ENCODE measurements around the gene GAPVD1.
"Not testable (repeated sequence)": the region's sequence is repeated elsewhere in the genome, so short reads cannot be mapped to it uniquely, and the experiment has no call there.

Gene GAPVD1, protein sequence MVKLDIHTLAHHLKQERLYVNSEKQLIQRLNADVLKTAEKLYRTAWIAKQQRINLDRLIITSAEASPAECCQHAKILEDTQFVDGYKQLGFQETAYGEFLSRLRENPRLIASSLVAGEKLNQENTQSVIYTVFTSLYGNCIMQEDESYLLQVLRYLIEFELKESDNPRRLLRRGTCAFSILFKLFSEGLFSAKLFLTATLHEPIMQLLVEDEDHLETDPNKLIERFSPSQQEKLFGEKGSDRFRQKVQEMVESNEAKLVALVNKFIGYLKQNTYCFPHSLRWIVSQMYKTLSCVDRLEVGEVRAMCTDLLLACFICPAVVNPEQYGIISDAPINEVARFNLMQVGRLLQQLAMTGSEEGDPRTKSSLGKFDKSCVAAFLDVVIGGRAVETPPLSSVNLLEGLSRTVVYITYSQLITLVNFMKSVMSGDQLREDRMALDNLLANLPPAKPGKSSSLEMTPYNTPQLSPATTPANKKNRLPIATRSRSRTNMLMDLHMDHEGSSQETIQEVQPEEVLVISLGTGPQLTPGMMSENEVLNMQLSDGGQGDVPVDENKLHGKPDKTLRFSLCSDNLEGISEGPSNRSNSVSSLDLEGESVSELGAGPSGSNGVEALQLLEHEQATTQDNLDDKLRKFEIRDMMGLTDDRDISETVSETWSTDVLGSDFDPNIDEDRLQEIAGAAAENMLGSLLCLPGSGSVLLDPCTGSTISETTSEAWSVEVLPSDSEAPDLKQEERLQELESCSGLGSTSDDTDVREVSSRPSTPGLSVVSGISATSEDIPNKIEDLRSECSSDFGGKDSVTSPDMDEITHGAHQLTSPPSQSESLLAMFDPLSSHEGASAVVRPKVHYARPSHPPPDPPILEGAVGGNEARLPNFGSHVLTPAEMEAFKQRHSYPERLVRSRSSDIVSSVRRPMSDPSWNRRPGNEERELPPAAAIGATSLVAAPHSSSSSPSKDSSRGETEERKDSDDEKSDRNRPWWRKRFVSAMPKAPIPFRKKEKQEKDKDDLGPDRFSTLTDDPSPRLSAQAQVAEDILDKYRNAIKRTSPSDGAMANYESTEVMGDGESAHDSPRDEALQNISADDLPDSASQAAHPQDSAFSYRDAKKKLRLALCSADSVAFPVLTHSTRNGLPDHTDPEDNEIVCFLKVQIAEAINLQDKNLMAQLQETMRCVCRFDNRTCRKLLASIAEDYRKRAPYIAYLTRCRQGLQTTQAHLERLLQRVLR (N-terminal part only)

DNA sequence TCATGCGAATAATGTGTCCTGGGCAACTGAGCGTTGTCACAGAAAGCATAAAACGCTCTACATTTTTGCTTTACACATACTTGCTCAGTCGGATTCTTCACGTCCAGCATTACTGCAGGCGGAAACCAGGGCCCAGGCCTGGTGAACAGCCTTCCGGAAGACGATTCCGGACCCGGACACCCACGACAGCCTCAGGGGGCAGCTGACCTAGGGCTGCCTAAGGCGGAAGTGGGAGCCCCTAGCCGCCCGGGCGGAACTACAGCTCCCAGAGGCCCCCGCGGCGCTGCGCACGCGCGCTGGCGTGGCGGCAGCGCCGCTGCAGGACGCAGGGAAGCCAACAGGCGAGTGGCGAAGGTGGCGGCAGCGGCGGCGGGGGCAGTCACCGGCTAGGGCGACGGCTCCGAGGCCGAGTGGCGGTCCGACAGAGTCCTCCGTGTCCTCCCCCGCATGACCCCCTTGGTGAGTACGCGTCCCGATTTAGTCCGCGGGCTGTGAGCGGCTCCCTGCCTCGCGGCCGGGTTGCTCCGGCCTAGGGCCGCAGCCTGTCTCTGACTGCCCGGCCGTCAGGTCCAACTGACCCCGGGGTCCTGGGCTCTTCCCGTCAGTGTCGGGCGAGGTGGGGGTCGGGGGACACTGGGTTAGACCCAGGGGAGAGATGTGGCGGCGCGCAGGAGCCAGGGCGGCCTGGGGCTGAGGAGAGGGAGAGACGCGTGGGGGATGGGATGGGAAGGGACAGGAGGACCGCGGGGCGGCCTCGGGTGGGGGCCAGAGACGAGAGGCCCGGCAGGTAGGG, at the start of gene GAPVD1:
GAPVD1 (plus strand) TSS at position 326 of the 793 bp plus-strand sequence. CDS start 37,096 bp downstream, outside the sequence.
- no peak for TF ChIP-seq SUZ12 (IDR thresholded peaks at IDR 0.05)
- TF ChIP-seq ELF4 (IDR thresholded peaks at IDR 0.05) = peak; percentile 96
- DNase-seq (ENCODE audit: extremely low spot score) = peak; percentile 99
- ChIA-PET POLR2A (interaction anchor here (0.7 to 4.3 kb wide), 4 partner anchors 19 to 107 kb away, joined by 3 to 33 read pairs (median 4); partner anchors contain the start of gene HSPA5), CTCF (no interaction called here)

DNA sequence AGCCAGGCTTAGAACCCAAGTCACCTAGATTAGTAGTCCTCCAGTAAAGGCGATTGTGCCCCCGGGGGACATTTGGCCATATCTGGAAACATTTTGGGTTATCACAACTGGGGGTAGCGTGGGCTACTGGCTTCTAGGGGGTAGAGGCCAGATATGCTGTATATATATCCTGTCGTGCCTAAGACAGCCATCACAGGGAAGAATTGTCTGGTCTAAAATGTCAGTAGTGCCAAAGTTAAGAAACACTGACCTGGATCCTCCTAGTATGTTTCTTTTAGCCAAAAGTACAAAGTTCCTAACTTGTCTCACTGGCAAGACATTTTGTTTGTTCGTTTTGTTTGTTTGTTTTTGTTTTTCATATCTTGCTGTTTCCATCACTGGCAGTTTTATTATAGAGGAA, 47.4 kb upstream of the GAPVD1 start:
- CTCF ChIA-PET = no interaction called here
- POLR2A ChIA-PET = no interaction called here
- no peak for DNase-seq (ENCODE audit: extremely low spot score)
- no peak for TF ChIP-seq BHLHE40 (IDR thresholded peaks at IDR 0.05; ENCODE audit: borderline replicate concordance)
- TF ChIP-seq L3MBTL2 (conservative IDR thresholded peaks at IDR 0.05) = no peak
- TF ChIP-seq ZNF384 (IDR thresholded peaks at IDR 0.05) = no peak
- no peak for TF ChIP-seq HDGF (IDR thresholded peaks at IDR 0.05; ENCODE audit: borderline replicate concordance)
- TF ChIP-seq FOXM1 (IDR thresholded peaks at IDR 0.05; ENCODE audit: borderline replicate concordance) = no peak
- no peak for TF ChIP-seq CTBP1 (IDR thresholded peaks at IDR 0.05; ENCODE audit: borderline replicate concordance)
- no peak for TF ChIP-seq TARDBP (IDR thresholded peaks at IDR 0.05)
- no peak for TF ChIP-seq FOXA1 (IDR thresholded peaks at IDR 0.05)
- no peak for TF ChIP-seq SP1 (IDR thresholded peaks at IDR 0.05)

DNA sequence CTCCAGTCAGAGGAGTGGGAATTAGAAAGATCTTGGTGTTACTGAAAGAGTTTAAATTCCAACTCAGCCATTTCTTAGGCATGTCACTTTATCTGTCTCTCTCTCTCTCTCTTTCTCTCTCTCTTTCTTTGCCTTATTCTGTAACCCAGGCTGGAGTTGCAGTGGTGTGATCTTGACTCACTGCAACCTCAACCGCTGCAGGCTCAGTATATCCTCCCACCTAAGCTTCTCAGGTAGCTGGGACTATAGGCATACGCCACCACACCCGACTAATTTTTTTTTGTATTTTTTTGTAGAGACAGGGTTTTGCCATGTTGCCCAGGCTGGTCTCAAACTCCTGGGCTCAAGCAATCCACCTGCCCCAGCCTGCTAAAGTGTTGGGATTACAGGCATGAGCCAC, 43.0 kb upstream of the GAPVD1 start:
- CTCF ChIA-PET = no interaction called here
- TF ChIP-seq ZNF384 (IDR thresholded peaks at IDR 0.05) = no peak
- no peak for TF ChIP-seq ARNT (IDR thresholded peaks at IDR 0.05)
- no peak for TF ChIP-seq SP1 (IDR thresholded peaks at IDR 0.05)
- no peak for TF ChIP-seq L3MBTL2 (conservative IDR thresholded peaks at IDR 0.05)
- TF ChIP-seq CTBP1 (IDR thresholded peaks at IDR 0.05; ENCODE audit: borderline replicate concordance) = no peak
- no peak for TF ChIP-seq HDGF (IDR thresholded peaks at IDR 0.05; ENCODE audit: borderline replicate concordance)
- no peak for TF ChIP-seq PKNOX1 (IDR thresholded peaks at IDR 0.05)
- no peak for TF ChIP-seq SUZ12 (IDR thresholded peaks at IDR 0.05)
- no peak for TF ChIP-seq LEF1 (IDR thresholded peaks at IDR 0.05; ENCODE audit: borderline replicate concordance)
- TF ChIP-seq FOXA1 (IDR thresholded peaks at IDR 0.05) = no peak
- TF ChIP-seq BHLHE40 (IDR thresholded peaks at IDR 0.05; ENCODE audit: borderline replicate concordance) = no peak
- no peak for DNase-seq (ENCODE audit: extremely low spot score)
- POLR2A ChIA-PET = interaction anchor here (1.5 kb wide), 1 partner anchor 22 kb away, joined by 6 read pairs; the partner anchor contains the start of gene HSPA5

GRCh38 chr9:125224858-125225257, 36.8 kb upstream of the GAPVD1 start:
- CTCF ChIA-PET; DNase-seq (ENCODE audit: extremely low spot score): not testable (repeated sequence)
- POLR2A ChIA-PET = interaction anchor here (1.3 kb wide), 1 partner anchor 16 kb away, joined by 4 read pairs; the partner anchor contains the start of gene HSPA5

- DNase-seq (ENCODE audit: extremely low spot score) = no peak
- CTCF ChIA-PET = no interaction called here
- POLR2A ChIA-PET = interaction anchor here (2.1 kb wide), 1 partner anchor 13 kb away, joined by 9 read pairs; the partner anchor contains the start of gene HSPA5
- TF ChIP-seq BHLHE40 (IDR thresholded peaks at IDR 0.05; ENCODE audit: borderline replicate concordance) (no peak), NFRKB (IDR thresholded peaks at IDR 0.05) (no peak), L3MBTL2 (conservative IDR thresholded peaks at IDR 0.05) (no peak), LEF1 (IDR thresholded peaks at IDR 0.05; ENCODE audit: borderline replicate concordance) (no peak), FOXM1 (IDR thresholded peaks at IDR 0.05; ENCODE audit: borderline replicate concordance) (no peak), ELF4 (IDR thresholded peaks at IDR 0.05) (no peak), HDGF (IDR thresholded peaks at IDR 0.05; ENCODE audit: borderline replicate concordance) (no peak), ARNT (IDR thresholded peaks at IDR 0.05) (no peak), SP1 (IDR thresholded peaks at IDR 0.05) (no peak), CTBP1 (IDR thresholded peaks at IDR 0.05; ENCODE audit: borderline replicate concordance) (no peak), PKNOX1 (IDR thresholded peaks at IDR 0.05) (no peak), SUZ12 (IDR thresholded peaks at IDR 0.05) (no peak), FOXK2 (IDR thresholded peaks at IDR 0.05) (no peak), TARDBP (IDR thresholded peaks at IDR 0.05) (no peak), FOXA1 (IDR thresholded peaks at IDR 0.05) (no peak), ZNF384 (IDR thresholded peaks at IDR 0.05) (no peak)
Observed at GRCh38 chr9:125227761-125228160, 33.9 kb upstream of the GAPVD1 start.

- POLR2A ChIA-PET = no interaction called here
- no peak for DNase-seq (ENCODE audit: extremely low spot score)
- TF ChIP-seq ZNF384 (IDR thresholded peaks at IDR 0.05) (no peak), ELF4 (IDR thresholded peaks at IDR 0.05) (no peak), NFRKB (IDR thresholded peaks at IDR 0.05) (no peak), FOXM1 (IDR thresholded peaks at IDR 0.05; ENCODE audit: borderline replicate concordance) (no peak), SP1 (IDR thresholded peaks at IDR 0.05) (no peak)
- CTCF ChIA-PET = no interaction called here
Observed at GRCh38 chr9:125233678-125234077, 27.9 kb upstream of the GAPVD1 start.

- POLR2A ChIA-PET; DNase-seq (ENCODE audit: extremely low spot score); CTCF ChIA-PET: not testable (repeated sequence)
Observed at GRCh38 chr9:125234099-125234498, 27.5 kb upstream of the GAPVD1 start.

Measured in HEK293T (cell line).